GM21515 (cell line): ENCODE measurements around the gene PRR15L.
"Not testable (repeated sequence)": the region's sequence is repeated elsewhere in the genome, so short reads cannot be mapped to it uniquely, and the experiment has no call there.

ENCODE experiments used
- ATAC-seq: cut with Tn5 transposase; IDR thresholded peaks from one replicate; pipeline ENCODE4 v1.9.1; 2021; ENCODE audit not compliant: unreplicated experiment

Gene PRR15L

GRCh38 chr17:47937941-47938340, 19.7 kb downstream of the PRR15L start:
- no peak for ATAC-seq

- no peak for ATAC-seq
Observed at GRCh38 chr17:47935961-47936360, 21.7 kb downstream of the PRR15L start.

DNA sequence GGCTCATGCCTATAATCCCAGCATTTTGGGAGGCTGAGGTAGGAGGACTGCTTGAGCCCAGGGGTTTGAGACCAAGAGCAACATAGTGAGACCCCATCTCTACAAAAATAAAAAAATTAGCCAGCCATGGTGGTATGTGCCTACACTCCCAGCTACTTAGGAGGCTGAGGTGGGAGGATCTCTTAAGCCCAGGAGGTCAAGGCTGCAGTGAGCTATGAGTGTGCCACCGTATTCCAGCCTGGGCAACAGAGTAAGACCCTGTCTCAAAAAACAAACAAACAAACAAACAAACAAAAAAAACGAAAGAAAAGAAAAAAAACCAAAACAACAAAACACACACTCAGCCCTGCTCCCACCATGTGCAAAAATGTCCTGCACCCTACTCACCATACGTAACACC, 22.2 kb downstream of the PRR15L start:
- ATAC-seq = not testable (repeated sequence)

- ATAC-seq = no peak
Observed at GRCh38 chr17:47934856-47935255, 22.8 kb downstream of the PRR15L start.

- no peak for ATAC-seq
Observed at GRCh38 chr17:47931848-47932247, 25.8 kb downstream of the PRR15L start.

DNA sequence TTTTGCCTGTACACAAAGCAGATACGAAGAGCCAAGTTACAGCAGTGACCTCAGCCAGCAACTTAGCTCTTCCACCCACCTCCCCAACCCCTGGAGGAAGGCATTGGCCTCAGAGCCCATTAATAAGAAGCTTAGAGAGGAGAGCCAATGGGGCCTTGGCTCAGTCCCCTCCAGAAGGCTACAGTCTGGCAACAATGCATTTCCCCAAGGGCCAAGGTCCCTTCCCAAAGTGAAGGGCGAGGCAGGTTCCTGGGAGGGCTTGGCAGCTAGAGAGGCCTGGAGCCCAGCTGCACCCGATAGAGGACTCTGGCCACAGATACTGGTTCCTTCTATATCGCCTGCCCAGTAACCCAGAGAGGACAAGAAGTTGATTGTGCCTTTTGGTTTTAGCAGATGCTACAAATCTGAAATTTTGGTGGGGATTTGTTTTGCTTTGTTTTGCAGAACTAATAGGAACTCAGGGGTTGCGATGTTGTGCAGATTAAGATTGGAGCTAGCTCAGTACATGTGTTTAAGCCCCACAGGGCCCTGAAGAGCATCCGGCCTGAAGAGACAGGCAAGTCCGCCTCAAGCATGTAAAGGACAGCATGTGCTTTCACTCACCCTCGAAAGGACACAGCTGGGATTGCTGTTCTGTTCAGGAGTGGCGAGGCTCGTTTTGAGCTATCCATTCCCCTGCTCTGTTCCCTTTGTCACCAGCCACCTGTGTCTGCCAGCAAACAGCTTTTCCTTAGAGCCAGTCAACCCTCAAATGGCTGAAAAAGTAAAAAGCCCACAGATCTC, 28.3 kb downstream of the PRR15L start:
- ATAC-seq = no peak

- no peak for ATAC-seq
Observed at GRCh38 chr17:47928415-47928814, 29.3 kb downstream of the PRR15L start.

DNA sequence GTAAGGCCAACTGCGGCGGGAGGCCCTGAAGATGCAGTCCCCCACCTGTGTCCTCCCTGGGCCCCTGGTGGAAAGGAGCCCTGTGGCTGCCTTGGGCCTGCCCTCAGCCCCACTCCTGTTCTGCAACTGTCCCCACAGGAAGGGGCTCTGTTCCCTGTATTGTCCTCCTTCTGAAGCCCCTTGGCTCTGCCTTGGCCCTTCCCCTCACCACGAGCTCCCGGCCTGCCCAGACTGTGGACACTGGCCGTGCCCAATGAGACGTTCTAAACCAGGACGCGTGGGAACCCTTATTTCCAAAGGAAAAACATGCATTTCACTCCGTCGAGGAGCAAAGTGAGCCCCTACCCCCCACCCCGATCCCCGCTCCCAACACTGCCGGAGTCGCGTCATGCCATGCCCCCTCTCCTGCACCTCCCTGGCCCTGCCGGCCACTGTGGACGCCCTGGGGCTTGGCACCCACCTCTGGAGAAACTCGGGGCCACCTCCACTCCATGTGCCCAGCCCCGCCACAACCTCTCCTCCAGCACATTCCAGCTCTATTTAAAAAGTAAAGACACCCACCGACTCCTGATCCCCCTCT, 29.8 kb downstream of the PRR15L start:
- ATAC-seq = no peak

DNA sequence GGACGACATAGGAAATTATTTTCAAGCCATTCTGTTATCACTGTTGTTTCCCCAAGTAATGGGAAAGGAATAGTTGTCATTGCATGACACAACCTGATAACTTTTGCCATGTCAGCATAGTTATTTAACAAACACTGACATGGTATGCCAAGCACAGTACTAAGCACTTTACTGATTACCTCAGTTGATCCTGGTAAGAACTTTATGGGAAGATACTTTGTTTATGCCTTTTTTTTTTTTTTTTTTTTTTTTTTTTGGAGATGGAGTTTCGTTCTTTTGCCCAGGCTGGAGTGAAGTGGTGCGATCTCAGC, 32.0 kb downstream of the PRR15L start:
- no peak for ATAC-seq

- no peak for ATAC-seq
Observed at GRCh38 chr17:47924785-47925677, 32.7 kb downstream of the PRR15L start.

DNA sequence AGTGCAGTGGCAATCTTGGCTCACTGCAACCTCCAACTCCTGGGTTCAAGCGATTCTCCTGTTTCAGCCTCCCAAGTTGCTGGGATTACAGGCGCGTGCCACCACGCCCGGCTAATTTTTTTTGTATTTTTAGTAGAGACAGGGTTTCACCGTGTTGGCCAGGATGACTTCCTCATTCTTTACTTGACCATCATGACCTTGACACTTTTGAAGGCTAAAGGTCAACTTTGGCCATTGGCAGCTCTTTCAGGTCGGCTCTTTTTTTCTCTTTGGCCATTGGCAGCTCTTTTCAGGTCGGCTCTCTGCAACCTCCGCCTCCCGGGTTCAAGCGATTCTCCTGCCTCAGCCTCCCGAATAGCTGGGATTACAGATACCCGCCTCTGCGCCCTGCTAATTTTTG, 37.8 kb downstream of the PRR15L start:
- not testable (repeated sequence) for ATAC-seq

- no peak for ATAC-seq
Observed at GRCh38 chr17:47918991-47919390, 38.7 kb downstream of the PRR15L start.

GRCh38 chr17:47918006-47918405, 39.7 kb downstream of the PRR15L start:
- ATAC-seq = no peak

- no peak for ATAC-seq
Observed at GRCh38 chr17:47917581-47917980, 40.1 kb downstream of the PRR15L start.

- ATAC-seq = no peak
Observed at GRCh38 chr17:47916489-47917208, 41.0 kb downstream of the PRR15L start.

DNA sequence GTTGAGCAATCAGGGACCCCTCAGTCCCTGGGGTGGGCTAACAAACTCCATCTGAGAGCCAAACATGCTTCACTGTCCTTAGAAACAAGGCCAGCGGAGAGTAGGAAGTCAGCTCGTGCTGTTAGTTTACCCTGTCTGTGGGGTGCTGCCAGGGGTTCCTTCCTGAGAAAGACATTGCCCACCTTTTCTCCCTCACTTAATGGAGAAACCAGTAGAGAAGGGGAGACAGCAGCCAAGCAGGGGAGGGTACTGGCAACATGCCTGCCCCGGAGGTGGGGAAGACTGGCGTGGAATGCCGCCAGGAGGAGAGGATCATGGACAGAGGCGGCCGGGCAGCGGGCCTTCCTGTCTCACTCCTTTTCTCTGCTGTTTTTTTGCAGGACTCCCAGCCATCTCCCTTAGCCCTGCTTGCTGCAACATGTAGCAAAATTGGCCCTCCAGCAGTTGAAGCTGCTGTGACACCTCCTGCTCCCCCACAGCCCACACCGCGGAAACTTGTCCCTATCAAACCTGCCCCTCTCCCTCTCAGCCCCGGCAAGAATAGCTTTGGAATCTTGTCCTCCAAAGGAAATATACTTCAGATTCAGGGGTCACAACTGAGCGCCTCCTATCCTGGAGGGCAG, 41.8 kb downstream of the PRR15L start:
- no peak for ATAC-seq

DNA sequence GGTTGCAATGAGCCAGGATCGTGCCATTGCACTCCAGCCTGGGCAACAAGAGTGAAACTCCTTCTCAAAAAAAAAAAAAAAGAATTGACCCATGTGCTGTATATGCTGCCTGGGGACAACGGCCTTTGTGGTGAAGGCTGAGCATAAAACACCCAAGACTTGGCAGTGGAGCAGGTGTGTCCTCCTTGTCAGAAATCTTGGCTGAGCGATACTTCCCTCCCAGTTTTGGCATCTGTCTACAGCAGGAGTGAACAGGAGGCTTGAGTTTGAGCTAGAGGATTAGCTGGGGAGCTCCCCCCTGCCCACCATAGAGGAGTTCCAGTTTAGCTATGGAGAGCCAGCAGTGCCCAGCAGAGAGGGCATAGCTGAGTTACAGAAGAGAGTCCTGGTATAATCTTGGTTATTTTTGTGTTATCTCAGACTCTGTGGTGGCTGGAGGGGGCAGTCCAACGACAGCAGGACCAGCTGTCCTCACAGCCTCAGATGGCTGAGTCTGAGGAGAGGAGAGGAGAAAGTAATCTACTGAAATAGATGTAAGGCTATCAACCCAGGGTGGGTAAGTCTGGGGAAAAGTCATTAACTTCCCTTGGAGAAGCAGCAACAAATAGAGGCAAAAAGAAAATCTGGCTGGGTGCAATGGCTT, 43.3 kb downstream of the PRR15L start:
- no peak for ATAC-seq

DNA sequence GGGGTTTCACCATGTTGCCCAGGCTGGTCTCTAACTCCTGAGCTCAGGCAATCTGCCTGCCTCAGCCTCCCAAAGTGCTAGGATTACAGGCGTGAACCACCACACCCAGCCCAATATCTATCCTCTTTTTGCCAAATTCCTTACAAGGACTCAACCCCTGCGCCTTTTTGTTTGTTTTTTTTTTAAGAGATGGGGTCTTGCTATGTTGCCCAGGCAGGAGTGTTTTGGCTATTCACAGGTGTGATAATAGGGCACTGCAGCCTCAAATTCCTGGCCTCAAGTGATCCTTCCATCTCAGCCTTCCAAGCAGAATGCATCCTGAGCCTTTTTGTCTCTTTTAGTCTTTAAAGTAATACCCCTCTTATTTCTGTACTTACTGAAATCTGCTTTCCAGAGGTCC, 44.6 kb downstream of the PRR15L start:
- no peak for ATAC-seq

GRCh38 chr17:47907932-47908562, 49.6 kb downstream of the PRR15L start:
- no peak for ATAC-seq

DNA sequence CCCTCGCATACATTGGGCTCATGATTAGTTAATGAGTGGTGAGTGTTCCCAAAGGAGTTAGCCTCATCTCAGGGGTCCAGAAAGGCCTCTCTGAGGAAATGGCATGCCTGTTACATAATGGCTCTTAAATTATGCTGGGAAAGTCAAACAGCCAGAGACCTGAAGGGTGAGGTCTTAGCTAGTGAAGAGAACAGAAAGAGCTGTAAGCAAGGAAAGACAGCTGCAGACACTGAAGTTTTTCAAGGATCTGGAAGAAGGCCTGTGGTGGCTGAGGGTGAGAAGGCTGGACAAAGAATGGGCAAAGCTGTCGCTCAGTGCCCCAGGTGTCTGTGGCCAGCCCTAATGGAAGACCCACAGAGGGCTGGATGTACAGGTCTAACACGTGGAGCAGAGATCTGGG, 51.2 kb downstream of the PRR15L start:
- no peak for ATAC-seq
